ENCODE data around the gene TTLL11. TPM values are rescaled to one million over a fixed set of nuclear protein-coding genes. Genes with fewer than 3 reads are reported as not detected.

The TTLL11 gene
- total RNA-seq, 1 experiment from 2014 or later, result 1.5 TPM

- Histone ChIP-seq H3T11ph (ENCODE audit: low read length) (no peak overlapping the region), H3K14ac (ENCODE audit: insufficient read depth, low read length) (no peak overlapping the region), H2AK5ac (ENCODE audit: insufficient read length, low read length) (no peak overlapping the region), H4K20me1 (ENCODE audit: control insufficient read depth, insufficient read depth, insufficient read length) (peaks cover 2% of the 10 kb centered on the region), H4K91ac (ENCODE audit: insufficient read length, low read depth, low read length) (no peak overlapping the region), H3K23ac (ENCODE audit: insufficient read length, low read depth, low read length) (no peak overlapping the region), H3K27me3 (ENCODE audit: insufficient read depth, low read length) (no peaks in the 10 kb centered on the region), H2BK12ac (ENCODE audit: insufficient read length, low read depth, low read length) (no peak overlapping the region), H3K4ac (ENCODE audit: low read depth, low read length) (no peak overlapping the region), H3K4me2 (ENCODE audit: insufficient read depth, insufficient read length, low read length) (no peak overlapping the region), H3K27ac (ENCODE audit: insufficient read length, low read depth, low read length) (no peak overlapping the region), H4K5ac (ENCODE audit: insufficient read length, low read depth, low read length) (no peak overlapping the region), H3K9ac (ENCODE audit: extremely low read depth, insufficient read length, low read length) (no peak overlapping the region), H2BK20ac (ENCODE audit: low read depth, low read length, poor library complexity, severe bottlenecking) (no peak overlapping the region), H2BK5ac (ENCODE audit: insufficient read length, low read length) (no peak overlapping the region), H3K56ac (ENCODE audit: insufficient read length, low read depth, low read length) (no peak overlapping the region), H3K18ac (ENCODE audit: insufficient read length, low read depth, low read length) (no peak overlapping the region), H2AFZ (ENCODE audit: low read length) (no peak overlapping the region), H2BK120ac (ENCODE audit: low read depth, low read length, poor library complexity, severe bottlenecking) (no peak overlapping the region), H3K4me1 (ENCODE audit: insufficient read depth, low read length) (no peaks in the 10 kb centered on the region), H2BK15ac (ENCODE audit: low read depth, low read length) (no peak overlapping the region), H3K79me1 (ENCODE audit: insufficient read depth, low read depth, low read length, poor library complexity, severe bottlenecking) (no peaks in the 10 kb centered on the region), H3K79me2 (ENCODE audit: insufficient read depth, low read length) (no peaks in the 10 kb centered on the region), H4K8ac (replicated peaks; ENCODE audit: insufficient read length, low read depth, low read length) (no peak overlapping the region), H3K9me3 (ENCODE audit: control insufficient read depth, low read depth, low read length) (no peaks in the 10 kb centered on the region), H3K23me2 (ENCODE audit: insufficient read length, low read depth, low read length, poor library complexity, severe bottlenecking) (peaks cover 7% of the 10 kb centered on the region)
- no CpG with 5 or more reads among the region's 8 CpGs for WGBS (ENCODE audit: extremely low coverage, insufficient read length, low lambda C conversion rate)
- Mint-ChIP-seq H3K4me3 (no peak overlapping the region), H3K36me3 (ENCODE audit: insufficient read depth in 1 of 3, low read depth in 3 of 3) (0 out of 7 replicates have a peak, but pooled peaks cover 0 to 1% (median 0%) of the 10 kb centered on the region in 3 experiments), H3K27ac (no peak overlapping the region), H3K27me3 (ENCODE audit: low read depth) (peaks cover 29% of the 10 kb centered on the region), H3K9me3 (peaks cover 0 to 2% of the 10 kb centered on the region in 2 experiments; a peak in 2 of 5 replicates), H3K4me1 (peaks cover 5 to 9% of the 10 kb centered on the region in 2 experiments; a peak in 3 of 4 replicates)
- DNase-seq, result no peak
- TF ChIP-seq, protein P1, sequence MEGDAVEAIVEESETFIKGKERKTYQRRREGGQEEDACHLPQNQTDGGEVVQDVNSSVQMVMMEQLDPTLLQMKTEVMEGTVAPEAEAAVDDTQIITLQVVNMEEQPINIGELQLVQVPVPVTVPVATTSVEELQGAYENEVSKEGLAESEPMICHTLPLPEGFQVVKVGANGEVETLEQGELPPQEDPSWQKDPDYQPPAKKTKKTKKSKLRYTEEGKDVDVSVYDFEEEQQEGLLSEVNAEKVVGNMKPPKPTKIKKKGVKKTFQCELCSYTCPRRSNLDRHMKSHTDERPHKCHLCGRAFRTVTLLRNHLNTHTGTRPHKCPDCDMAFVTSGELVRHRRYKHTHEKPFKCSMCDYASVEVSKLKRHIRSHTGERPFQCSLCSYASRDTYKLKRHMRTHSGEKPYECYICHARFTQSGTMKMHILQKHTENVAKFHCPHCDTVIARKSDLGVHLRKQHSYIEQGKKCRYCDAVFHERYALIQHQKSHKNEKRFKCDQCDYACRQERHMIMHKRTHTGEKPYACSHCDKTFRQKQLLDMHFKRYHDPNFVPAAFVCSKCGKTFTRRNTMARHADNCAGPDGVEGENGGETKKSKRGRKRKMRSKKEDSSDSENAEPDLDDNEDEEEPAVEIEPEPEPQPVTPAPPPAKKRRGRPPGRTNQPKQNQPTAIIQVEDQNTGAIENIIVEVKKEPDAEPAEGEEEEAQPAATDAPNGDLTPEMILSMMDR (conservative IDR thresholded peaks at IDR 0.05), result no peak
Measured at GRCh38 chr9:122097679-122098315, 4.7 kb upstream of the TTLL11 start.

Measured in H9 (cell line).